GM18861 (cell line): ENCODE data around the gene RAP1GAP.
"Not testable (repeated sequence)": the region's sequence is repeated elsewhere in the genome, so short reads cannot be mapped to it uniquely, and the experiment has no call there.

ENCODE experiments used
- ATAC-seq: cut with Tn5 transposase; IDR thresholded peaks from one replicate; pipeline ENCODE4 v1.9.1; 2021; ENCODE audit not compliant: unreplicated experiment

Gene RAP1GAP

DNA sequence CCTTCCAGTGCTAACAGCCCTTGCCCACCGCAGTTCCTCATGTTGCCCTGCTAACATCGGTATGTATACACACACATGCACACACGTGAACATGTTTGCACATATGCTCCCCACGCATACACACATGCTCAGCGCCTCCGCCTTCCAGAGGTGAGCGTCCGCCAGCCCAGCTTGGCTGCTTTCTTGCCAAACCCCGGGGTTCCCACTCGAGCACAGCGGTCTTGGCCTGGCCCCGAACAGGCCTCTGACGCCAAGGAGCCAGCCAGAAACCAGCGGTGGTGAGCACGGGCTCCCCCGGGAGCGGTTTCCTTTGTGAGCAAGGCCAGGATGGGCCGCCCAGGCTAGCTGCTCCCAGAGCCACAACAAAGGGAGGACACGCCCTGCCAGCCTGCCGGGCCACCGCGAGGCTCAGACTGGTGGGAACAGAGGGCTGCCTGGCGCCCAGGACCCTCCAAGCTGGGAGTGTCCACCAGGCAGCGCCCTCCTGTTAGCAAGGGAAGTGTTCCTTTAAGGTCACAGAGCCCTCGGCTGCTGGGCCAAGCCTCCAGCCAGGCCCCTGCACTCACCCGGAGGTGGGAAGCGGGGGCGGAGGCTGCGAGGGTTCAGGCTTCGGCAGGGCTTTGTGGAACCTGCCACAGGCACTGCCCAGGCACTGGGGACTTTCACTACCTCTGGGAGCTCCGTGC lies 94.5 kb downstream of the RAP1GAP start:
- no peak for ATAC-seq

DNA sequence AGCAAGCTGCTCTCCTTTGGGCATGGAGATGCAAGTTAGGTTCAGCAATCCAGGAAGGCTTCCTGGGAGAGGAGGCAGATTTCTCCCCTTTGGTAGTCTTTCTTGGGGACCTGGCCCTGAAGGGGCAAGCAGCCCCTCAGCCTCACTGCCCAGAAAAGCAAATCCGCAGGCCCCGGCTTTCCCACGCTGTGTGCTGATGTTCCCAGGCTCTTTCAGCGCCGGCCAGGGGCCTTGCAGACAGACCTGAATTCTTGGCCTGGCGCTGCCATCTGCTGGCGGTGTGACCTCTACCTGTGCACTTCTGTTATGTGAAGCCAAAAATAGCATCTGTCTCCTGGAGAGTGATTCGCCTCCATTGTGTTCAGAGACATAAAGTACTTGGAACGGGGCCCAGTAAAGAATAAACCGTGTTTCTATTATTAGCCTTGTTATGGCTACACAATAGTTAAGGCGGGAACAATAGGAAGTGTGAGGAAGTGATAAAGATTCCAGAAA lies 95.1 kb downstream of the RAP1GAP start:
- no peak for ATAC-seq

DNA sequence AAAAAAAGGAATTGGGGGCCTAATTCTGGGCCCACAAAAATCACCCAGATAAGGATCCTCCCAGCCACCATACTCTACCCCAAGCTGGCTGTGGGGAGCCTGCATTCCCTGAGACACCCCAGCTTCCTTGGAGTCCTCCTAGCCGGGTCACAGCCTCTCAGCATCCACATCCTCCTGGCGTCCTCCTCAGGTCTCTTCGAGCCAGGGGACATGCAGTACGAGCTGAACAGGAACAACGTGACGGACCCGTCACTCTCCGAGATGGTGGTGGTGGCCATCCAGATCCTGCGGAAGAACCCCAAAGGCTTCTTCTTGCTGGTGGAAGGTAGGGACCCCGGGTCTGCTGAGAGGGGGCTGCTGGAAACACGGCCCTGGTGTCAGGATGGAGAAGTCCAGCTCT lies 95.7 kb downstream of the RAP1GAP start:
- ATAC-seq: no peak

DNA sequence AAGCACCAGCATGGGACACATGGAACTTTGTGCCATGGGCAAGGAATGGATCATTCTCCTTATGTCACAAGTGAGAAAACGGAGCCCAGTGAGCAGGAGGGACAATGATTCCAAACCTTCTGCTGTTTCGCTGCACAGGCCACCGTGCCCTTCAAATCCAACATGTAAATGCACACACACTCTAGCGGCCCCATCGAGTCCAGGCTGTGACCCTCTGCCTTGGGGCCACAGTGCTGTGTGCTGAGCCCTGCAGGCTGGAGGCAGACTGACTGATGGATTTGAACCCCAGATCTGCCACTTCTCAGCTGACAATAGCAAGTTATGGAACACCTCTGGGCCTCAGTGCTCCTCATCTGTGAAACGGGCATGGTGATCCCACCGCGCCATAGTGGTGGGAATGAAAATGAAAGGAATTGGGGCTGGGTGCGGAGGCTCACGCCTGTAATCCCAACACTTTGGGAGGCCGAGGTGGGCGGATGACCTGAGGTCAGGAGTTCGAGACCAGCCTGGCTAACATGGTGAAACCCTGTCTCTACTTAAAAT lies 96.4 kb downstream of the RAP1GAP start:
- no peak for ATAC-seq

DNA sequence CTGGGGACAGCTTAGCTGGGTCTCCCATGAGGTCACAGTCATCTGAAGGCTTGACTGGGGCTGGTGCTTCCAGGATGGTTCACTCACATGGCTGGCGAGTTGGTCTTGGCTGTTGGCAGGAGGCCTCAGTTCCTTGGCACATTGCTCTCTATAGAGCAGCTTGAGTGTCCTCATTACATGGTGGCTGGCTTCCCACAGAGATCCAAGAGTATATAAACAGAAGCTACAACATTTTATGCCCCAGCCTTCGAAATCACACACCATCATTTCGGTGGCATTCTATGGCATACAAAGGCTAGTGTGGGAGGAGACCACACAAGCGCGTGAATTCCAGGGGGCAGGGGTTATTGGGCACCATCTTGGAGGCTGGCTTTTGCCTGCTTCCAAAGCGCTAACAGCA lies 96.9 kb downstream of the RAP1GAP start:
- ATAC-seq: no peak

DNA sequence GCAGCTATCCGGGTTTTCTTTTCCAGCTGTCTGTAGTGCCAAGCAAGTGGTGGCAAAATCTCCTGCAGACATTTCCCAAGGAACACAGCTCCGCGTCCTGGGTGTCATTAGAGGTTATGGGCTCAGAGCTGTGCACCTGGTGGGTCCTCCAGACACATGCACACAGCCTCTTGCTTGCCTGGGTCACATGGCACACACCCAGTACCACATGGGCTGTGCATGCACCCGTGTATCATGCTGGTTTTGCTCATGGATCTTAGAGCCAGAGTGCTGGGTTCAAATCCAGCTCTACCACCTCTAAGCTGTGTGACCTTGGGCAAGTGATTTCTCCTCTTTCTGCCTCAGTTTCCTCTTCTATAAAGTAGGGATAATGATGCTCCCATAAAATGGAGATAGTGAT lies 98.3 kb downstream of the RAP1GAP start:
- ATAC-seq: no peak

DNA sequence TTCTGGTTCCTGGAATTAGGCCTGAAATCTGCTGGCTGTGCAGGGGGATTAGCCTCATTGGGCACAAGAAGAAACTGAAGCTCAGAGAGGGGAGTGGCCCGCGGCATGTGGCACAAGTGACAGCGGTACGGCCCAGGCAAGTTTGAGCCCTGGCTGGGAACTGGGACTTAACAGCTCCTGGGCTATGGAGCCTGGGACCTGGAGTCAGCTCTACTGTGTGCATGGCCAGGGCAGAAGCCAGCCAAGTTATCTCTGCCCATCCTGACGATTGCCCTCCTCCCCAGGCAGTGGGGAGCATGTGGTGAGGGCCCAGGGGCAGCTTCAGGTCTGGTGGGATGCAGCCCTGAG lies 98.7 kb downstream of the RAP1GAP start:
- ATAC-seq: no peak

DNA sequence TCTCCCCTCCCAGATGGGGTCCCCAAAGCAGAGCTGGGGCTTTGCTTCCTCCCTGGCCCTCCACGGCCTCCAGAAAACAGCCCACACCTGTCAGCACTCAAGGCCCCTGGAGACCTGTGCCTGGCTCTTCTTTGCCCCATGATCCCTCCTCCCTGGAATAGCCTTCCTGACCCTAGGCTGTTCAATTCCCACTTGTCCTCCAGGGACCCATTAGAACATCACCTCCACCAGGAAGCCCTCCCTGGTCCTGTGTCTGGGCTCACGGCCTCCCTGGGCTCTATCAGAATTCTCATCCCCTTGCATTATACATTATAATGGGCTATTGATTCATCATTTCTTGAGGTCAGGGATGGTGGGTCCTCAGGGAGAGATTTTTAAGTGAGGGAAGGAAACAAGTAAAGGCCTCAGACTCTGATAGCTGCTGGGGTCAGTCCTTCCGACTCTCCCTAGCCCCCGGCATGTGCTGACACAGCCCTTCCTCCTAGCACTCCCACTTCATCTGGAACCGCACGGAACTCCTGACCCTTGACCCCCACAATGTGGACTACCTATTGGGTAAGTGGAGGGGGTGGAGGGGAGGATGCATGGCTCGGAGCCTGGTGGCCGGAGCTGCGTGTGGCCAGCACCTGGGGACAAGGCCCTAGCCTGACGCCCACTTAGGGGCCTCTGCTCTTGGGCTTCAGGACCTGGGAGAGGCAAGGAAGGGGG lies 99.2 kb downstream of the RAP1GAP start:
- no peak for ATAC-seq

DNA sequence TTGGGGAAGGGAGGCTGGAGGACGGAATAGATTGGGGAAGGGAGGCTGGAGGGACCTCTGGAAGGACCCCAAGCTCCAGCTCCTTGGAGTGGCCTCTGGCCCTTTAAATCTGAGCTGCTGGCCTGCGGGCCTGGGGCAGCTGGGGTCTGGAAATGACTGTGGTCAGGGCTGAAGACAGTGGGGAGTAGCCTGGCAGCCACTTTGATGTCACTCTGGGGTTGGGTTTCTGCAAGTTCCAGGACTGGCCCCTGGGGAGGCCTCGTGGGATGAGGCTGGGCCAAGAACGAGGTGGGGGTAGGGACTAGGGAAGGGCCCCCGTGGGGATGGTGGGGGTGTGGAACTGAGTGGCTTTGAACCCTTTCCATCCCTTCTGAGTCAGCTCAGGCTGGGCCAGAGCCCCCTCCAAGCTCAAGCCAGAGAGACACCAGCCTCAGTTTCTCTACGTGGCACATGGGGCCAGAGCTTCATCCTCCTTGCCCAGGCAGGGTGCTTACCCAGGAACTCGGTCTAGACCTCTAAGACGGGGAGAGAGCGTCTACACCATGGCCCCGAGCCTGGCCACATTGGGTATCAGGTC lies 100.3 kb downstream of the RAP1GAP start:
- ATAC-seq: no peak

DNA sequence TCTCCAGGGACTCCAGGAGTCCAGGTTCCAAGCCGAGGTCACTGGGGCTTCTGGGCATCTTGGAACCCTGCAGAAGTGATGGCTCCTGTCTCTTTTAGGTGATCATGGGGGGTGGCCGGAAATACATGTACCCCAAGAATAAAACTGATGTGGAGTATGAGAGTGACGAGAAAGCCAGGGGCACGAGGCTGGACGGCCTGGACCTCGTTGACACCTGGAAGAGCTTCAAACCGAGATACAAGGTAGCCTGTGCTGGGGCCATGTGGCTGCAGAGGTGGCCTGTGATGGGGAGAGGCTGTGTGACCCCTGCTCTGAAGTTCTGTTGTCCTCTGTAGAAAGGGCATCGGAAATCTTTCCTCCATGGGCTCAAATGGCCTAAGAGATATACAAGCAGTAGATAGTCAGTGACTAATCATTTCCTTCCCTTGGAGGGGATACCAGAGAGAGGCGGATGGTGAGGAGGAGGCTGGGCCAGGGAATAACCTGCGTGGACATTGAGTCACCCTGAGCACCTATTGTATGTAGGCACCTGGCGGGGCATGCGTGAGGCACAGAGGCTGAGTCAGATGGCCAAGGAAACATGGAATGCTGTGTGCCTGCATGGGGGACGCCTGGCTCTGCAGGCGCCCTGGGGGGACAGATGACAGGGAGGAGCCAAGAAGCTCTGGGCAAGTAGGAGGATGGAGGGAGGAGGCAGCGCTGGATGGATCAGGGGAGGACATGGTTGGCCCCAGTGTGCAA lies 101.0 kb downstream of the RAP1GAP start:
- ATAC-seq: no peak

DNA sequence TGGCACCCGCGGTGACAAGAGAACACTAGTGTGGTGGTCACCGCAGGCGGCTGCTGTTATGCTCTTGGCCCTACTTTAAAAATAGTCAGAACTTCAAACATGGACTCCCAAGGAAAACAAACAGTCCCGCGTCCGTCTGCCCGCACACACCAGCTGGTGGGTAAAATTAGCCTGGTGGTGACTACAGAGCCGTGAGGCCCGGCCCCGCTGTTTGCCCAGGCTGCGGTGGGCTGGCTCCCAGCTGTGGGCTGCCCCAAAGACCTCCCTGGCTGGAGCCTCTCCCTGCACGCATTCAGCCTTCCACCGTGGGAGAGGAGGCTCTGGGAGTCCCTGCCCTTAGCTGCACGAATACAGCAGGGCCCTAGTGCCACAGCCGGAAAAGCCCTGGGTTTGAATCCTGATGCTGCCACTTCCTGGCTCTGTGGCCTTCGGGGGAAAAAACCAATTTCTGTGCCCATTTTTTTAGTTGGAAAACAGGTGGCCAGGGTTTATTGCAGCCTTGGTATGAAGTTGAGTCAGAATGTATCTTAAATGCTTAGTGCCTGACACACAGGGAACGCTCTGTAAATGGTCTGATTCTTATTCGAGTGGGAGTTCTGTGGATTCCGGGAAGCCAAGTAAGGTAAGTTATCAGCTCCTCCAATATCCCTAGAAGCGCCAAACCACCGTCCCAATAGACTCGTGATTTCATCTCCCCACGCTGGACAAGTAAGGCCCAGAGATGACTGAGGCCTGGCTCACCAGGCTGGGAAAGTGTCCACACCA lies 101.7 kb downstream of the RAP1GAP start:
- ATAC-seq: no peak

DNA sequence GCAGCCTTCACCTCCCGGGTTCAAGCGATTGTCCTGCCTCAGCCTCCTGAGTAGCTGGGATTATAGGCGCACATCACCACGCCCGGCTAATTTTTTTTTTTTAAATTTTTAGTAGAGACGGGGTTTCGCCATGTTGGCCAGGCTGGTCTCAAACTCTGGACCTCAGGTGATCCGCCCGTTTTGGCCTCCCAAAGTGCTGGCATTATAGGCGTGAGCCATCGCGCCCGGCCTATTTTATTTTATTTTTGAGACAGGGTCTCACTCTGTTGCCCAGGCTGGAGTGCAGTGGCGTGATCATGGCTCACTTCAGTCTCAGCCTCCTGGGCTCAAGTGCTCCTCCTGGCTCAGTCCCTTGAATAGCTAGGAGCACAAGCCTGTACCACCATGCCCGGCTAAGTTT lies 102.8 kb downstream of the RAP1GAP start:
- not testable (repeated sequence) for ATAC-seq

DNA sequence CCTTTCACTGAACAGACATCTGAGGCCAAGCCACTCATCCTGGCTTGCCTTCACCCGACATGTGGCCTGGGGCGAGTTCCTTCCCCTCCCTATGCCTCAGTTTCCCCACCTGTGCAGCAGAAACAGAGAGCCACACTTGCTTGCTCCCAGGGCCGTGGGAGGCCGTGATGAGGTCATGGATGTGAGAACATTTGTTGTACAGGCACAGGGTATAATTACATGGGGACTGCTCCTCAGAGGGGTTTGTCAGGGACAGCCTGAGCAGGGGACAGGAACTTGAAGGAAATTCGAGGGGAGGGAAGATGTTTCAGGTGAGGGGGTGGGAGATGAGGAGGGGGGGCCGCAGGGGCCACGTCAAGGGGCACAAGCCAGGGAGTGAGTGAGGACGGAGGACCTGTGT lies 103.9 kb downstream of the RAP1GAP start:
- no peak for ATAC-seq

DNA sequence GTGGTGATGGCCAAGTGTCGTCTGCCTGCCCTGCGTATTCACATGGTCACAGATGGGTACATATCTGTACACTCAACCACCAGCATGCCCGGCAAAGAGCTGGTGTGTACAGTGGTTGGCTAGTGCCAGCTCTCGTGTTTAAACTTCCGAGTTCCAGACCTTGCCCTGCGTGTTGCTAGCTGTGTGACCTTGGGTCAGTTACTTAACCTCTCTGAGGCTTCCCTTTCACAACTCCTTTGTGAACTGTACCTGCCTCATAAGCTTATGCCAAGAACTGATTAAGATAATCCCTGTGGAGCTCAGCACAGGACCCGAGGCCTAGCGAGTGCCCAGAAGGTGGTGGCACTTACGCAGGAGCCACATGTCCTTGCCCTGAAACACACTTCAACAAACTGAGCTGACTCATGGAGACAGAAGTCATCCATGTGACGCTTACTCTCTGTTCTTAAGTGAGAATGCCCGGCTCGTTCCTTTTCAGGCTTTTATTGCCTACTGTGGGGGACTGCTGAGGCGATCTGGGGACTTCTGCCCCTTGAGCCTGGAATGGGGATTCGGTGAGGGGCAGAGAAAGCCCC lies 104.5 kb downstream of the RAP1GAP start:
- ATAC-seq: no peak

DNA sequence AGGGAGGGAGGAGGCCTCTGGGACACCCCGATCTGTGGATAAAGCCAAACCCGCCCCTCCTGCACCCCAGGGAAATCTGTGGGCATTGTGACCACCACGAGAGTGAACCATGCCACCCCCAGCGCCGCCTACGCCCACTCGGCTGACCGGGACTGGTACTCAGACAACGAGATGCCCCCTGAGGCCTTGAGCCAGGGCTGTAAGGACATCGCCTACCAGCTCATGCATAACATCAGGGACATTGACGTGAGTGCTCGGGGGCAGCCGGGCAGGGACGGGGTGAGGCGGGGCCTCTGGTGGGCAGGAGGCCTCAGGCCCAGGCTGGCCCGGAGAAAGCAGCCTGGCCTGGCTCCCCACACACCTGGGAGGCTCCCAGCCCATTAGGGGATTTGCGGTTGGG lies 105.2 kb downstream of the RAP1GAP start:
- ATAC-seq: no peak

DNA sequence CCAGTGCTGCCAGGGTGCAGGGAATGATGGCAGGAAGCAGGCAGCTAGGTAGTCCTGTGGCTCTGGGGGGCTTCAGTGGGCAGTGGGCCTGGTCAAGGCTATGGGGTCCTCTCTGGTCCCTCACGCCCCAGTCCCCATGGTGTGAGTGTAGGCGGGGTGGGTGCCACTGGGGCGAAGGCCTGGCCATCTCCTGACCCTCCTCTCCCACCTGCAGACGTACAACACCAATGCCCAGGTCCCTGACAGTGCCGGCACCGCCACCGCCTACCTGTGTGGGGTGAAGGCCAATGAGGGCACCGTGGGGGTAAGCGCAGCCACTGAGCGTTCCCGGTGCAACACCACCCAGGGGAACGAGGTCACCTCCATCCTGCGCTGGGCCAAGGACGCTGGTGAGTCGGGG lies 106.3 kb downstream of the RAP1GAP start:
- ATAC-seq: no peak

DNA sequence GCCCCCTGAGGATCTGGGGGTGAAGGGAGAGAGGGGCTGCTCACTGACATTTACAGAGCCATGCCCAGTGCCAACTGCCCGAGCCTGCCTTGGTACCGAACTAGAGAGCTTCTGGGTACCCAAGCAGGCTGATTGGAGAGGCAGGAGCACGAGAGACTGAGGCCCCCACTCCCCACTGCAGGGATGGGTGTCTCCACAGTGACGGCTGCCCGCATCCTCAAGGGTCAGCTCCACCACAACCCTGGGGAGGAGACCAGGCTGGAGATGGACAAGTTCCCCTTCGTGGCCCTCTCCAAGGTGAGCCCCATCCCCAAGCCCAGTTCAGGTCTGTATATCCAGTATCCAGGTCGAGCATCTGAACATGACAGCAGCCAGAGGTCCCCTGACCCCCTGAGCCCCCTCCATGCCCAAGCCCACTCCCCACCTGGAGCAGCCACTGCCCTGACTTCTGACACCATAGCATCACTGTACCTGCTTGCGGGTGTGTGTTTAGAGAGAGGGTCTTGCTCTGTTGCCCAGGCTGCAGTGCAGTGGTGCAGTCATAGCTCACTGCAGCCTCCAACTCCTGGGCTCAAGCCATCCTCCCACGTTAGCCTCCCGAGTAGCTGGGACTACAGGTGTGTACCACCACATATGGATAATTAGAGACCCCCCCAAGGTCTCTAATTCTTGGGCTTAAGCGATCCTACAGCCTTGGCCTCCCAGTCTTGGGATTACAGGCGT lies 108.1 kb downstream of the RAP1GAP start:
- ATAC-seq: no peak

DNA sequence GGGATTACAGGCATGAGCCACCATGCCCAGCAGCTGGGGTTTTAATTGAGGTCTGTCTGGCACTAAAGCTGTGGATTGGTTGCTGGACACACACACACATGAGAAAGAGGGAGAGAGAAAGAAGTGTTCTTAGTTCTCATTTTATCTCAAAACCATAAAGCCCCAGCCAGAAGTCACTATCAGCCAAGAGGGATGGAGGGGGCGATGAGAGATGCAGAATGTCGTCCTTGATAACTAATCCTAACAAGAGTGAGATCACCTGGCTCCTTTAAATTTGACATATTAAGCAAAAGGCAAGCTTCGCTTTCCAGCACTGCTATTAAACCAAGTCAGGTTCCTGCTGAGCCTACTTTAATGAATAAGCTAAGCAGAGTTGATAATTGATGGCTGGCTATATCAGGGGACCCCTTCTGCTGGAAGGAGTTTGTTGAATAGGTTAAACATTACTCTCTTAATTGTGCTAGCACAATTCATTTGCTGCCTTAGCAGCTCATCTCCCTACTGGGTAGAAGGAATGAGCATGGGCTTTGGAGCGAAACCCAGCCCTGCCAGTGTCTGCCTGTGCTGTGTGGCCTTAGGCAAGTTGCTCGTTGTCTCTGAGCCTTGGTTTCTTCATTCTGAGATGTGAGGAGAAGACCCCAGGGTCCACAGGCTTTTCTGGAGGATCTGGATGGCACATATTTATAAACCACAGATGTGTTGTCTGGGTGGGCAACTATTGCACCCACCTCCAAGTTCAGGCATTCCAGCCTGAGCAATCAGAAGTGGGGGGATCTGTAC lies 109.2 kb downstream of the RAP1GAP start:
- no peak for ATAC-seq
